Thoracic aorta (tissue), 2 donors: ENCODE data around the gene RTRAF. TPM values are rescaled to one million over a fixed set of nuclear protein-coding genes. Genes with fewer than 3 reads are reported as not detected.

Experiments used
- ATAC-seq: fragments of 150-250 bp; one replicate; pipeline ENCODE4 v1.8.0; 2017; ENCODE audit warnings: low read depth; ENCODE audit not compliant: insufficient number of reproducible peaks, low FRiP score
- DNase-seq: peaks from one replicate; pipeline ENCODE4 v3.0.0-alpha.2; 2020; ENCODE audit warnings: low spot score
- H3K27ac ChIP-seq, 2 donors: fragments of 200-600 bp; sonication (generic); 1 replicate in 1 of 2; 2 replicates in 1 of 2; pipeline ENCODE4 v1.5.1; 2016; ENCODE audit warnings: mild to moderate bottlenecking in 2 of 2, moderate library complexity in 2 of 2
- H3K27me3 ChIP-seq: fragments of 200-600 bp; sonication (generic); replicated peaks from 2 replicates; pipeline ENCODE4 v1.6.0; 2016; ENCODE audit warnings: mild to moderate bottlenecking; ENCODE audit not compliant: insufficient read depth
- H3K36me3 ChIP-seq: fragments of 200-600 bp; sonication (generic); one replicate; pipeline ENCODE4 v1.5.1; 2016
- H3K4me1 ChIP-seq, 2 donors: fragments of 200-600 bp; sonication (generic); 1 replicate in 1 of 2; 2 replicates in 1 of 2; pipeline versions ENCODE4 v1.5.1 to v1.6.0; 2016; ENCODE audit warnings: low read depth in 2 of 2, mild to moderate bottlenecking in 1 of 2; ENCODE audit not compliant: control insufficient read depth in 1 of 2
- H3K4me3 ChIP-seq: fragments of 200-600 bp; sonication (generic); 2 replicates; pipeline ENCODE4 v1.5.1; 2016; ENCODE audit warnings: mild to moderate bottlenecking
- H3K9me3 ChIP-seq: fragments of 200-600 bp; sonication (generic); 2 replicates; pipeline ENCODE4 v1.5.1; 2016
- total RNA-seq, 2 donors: library from RNA; depleted of rRNA; stranded (reverse); fragments of >200 nt; gene quantifications; one replicate each; pipeline versions ENCODE4 v1.1.0 to v1.2.3, GENCODE V29; 2016
- TF ChIP-seq, protein P1 (sequence below): fragments of 200-600 bp; sonication (generic); IDR thresholded peaks from one replicate; pipeline ENCODE4 v1.5.1; 2019; ENCODE audit warnings: antibody characterized with exemption

RTRAF gene
- total RNA-seq, 2 donors from 2014 or later: 36.9 to 44.8 TPM

GRCh38 chr14:52052288-52052943 is 63.1 kb downstream of the RTRAF start:
- no peak for DNase-seq
- ATAC-seq: peak; percentile 79
- TF ChIP-seq, protein P1, sequence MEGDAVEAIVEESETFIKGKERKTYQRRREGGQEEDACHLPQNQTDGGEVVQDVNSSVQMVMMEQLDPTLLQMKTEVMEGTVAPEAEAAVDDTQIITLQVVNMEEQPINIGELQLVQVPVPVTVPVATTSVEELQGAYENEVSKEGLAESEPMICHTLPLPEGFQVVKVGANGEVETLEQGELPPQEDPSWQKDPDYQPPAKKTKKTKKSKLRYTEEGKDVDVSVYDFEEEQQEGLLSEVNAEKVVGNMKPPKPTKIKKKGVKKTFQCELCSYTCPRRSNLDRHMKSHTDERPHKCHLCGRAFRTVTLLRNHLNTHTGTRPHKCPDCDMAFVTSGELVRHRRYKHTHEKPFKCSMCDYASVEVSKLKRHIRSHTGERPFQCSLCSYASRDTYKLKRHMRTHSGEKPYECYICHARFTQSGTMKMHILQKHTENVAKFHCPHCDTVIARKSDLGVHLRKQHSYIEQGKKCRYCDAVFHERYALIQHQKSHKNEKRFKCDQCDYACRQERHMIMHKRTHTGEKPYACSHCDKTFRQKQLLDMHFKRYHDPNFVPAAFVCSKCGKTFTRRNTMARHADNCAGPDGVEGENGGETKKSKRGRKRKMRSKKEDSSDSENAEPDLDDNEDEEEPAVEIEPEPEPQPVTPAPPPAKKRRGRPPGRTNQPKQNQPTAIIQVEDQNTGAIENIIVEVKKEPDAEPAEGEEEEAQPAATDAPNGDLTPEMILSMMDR: no peak
- no peaks in the 10 kb centered on the region for H3K27me3 ChIP-seq
- H3K4me3 ChIP-seq: no peak overlapping the region
- H3K4me1 ChIP-seq: peaks cover 13 to 64% of the 10 kb centered on the region in 2 donors
- no peaks in the 10 kb centered on the region for H3K36me3 ChIP-seq
- peak overlapping the region; percentile 3 to 39 for H3K27ac ChIP-seq
- no peaks in the 10 kb centered on the region for H3K9me3 ChIP-seq

- DNase-seq: no peak
- Histone ChIP-seq H3K9me3 (no peaks in the 10 kb centered on the region), H3K27ac (peak overlapping the region; percentile 3 to 39), H3K27me3 (no peaks in the 10 kb centered on the region), H3K4me3 (no peak overlapping the region), H3K4me1 (peaks cover 13 to 59% of the 10 kb centered on the region in 2 donors), H3K36me3 (no peaks in the 10 kb centered on the region)
- no peak for ATAC-seq
- TF ChIP-seq, protein P1: no peak
These were observed 63.7 kb downstream of the RTRAF start for GRCh38 chr14:52053044-52053443.

- no peaks in the 10 kb centered on the region for H3K36me3 ChIP-seq
- TF ChIP-seq, protein P1: no peak
- H3K27me3 ChIP-seq: no peaks in the 10 kb centered on the region
- no peaks in the 10 kb centered on the region for H3K9me3 ChIP-seq
- DNase-seq (no peak), ATAC-seq (no peak)
- H3K4me3 ChIP-seq: no peak overlapping the region
- no peak overlapping the region for H3K27ac ChIP-seq
- peaks cover 27 to 59% of the 10 kb centered on the region in 2 donors for H3K4me1 ChIP-seq
These were observed 65.3 kb downstream of the RTRAF start for GRCh38 chr14:52054678-52055077.

GRCh38 chr14:52055167-52055566 is 65.8 kb downstream of the RTRAF start:
- H3K9me3 ChIP-seq: no peaks in the 10 kb centered on the region
- no peak overlapping the region for H3K27ac ChIP-seq
- DNase-seq: no peak
- TF ChIP-seq, protein P1: no peak
- peaks cover 31 to 60% of the 10 kb centered on the region in 2 donors for H3K4me1 ChIP-seq
- H3K27me3 ChIP-seq: no peaks in the 10 kb centered on the region
- H3K4me3 ChIP-seq: no peak overlapping the region
- no peak for ATAC-seq
- no peaks in the 10 kb centered on the region for H3K36me3 ChIP-seq

- no peaks in the 10 kb centered on the region for H3K36me3 ChIP-seq
- no peaks in the 10 kb centered on the region for H3K9me3 ChIP-seq
- TF ChIP-seq, protein P1: no peak
- H3K4me3 ChIP-seq: no peak overlapping the region
- ATAC-seq: no peak
- peaks cover 23 to 50% of the 10 kb centered on the region in 2 donors for H3K4me1 ChIP-seq
- H3K27ac ChIP-seq: peak overlapping the region in 1 of 2 donors; percentile 39
- H3K27me3 ChIP-seq: no peaks in the 10 kb centered on the region
- no peak for DNase-seq
These were observed 69.0 kb downstream of the RTRAF start for GRCh38 chr14:52058341-52058740.
